Activated T-cell treated with anti-CD3 and anti-CD28 coated beads, Interleukin-2, amount 50 U/mL, for 1 hour (primary cell): ENCODE results near the gene PRKACA.
A peak's percentile ranks its signal among the peaks of the same experiment; 100 is the strongest.

Experiments used
- DNase-seq: peaks from one replicate; pipeline ENCODE4 v3.0.0-alpha.2; 2020

The PRKACA gene

DNA sequence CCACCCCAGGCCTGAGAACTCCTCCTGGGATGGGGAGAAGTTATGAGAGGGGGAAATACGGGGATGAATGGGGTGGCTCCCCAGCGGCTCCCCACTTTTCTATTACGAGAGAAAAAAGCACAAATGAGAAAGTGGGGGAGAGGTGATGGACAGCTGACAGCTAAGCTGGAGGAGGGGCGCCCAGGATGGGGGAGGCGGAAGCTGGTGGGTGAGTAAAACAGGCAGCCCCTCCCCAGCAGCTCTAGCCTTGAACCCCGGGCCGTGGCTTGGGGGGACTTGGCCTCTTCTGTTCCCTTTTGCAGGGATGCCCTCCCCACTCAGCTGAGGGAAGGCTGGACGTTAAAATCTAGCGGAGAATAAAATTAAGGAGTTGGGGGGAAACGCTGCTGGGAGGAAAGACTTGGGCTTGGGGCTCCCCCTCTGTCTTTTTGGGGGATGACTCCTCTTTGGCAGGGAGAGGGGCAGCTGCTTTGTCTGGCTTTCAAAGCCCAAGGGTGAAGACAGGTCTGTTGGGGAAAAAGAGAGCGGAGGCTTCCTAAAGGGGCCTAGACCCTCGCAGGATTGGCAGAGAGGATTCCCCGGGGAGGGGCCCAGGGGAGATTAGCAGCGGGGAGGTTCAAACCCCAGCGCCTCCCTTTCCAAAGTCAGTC, 25.6 kb downstream of the PRKACA start:
- DNase-seq: no peak

DNA sequence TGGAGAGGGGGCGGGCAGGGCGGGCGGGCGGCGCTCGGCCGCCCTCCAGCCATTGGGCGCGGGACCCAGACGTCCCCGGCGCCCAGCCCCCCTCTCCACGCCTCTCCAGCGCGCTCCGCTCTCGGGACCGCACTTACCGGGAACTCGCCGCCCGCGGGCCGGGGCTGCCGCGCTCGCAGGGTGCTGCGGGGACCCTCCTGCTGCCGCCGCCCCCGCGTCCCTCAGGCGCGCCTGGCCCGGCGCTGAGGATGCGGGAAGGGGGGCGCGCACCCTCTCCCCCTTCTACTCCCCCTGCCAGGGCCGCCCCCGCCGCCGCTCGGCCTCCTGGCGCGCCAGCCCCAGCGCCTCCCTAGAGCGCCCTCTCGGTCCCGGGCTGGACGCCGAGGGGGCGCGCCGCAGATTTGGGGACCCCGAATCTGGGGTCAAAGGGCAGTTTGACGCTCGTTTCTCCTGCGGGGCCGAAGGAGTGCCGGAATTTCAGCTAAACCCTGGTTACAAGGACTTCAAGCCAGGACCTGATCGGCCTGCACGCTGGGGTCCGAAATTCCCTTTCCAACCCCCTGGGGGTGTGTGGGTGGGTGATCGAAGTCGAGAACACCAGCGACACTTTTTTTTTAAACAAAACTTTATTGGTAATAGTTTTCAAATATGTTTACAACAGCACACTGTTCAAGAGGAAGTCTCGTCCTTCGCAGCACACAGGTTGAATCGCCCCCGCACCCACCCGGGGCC, 26.3 kb downstream of the PRKACA start:
- DNase-seq: peak; percentile 78

DNA sequence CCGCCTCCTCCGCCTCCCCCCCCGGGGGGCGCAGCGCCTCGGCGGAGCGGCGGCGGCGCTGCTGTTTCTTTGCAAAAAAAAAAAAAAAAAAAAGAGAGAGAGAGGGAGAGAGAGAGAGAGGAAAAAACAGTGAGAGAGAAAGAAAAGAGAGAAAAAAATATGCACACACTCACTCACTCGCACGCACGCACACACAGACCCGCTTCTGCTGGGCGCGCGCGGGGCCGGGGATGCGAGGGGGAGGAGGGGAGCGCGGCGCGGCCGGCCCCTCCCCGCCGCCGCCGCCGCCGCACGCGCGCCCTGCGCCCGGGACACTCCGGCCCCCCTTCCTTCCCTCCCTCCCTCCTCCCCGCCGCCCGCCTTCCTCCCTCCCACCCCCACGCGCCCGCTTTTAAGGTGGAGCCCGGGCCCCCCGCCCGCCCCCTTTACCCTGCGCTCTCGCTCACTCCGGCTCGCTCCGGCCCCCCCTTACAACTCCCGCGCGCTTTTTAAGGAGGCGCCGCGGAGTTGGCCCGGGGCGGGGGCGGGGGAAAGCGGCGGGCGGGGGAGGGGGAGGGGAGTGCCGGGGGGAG, 27.0 kb downstream of the PRKACA start, which contains the start of gene SAMD1:
Gene SAMD1 (minus strand): TSS at position 243 of the 572 bp plus-strand sequence.
- DNase-seq: peak; percentile 82

DNA sequence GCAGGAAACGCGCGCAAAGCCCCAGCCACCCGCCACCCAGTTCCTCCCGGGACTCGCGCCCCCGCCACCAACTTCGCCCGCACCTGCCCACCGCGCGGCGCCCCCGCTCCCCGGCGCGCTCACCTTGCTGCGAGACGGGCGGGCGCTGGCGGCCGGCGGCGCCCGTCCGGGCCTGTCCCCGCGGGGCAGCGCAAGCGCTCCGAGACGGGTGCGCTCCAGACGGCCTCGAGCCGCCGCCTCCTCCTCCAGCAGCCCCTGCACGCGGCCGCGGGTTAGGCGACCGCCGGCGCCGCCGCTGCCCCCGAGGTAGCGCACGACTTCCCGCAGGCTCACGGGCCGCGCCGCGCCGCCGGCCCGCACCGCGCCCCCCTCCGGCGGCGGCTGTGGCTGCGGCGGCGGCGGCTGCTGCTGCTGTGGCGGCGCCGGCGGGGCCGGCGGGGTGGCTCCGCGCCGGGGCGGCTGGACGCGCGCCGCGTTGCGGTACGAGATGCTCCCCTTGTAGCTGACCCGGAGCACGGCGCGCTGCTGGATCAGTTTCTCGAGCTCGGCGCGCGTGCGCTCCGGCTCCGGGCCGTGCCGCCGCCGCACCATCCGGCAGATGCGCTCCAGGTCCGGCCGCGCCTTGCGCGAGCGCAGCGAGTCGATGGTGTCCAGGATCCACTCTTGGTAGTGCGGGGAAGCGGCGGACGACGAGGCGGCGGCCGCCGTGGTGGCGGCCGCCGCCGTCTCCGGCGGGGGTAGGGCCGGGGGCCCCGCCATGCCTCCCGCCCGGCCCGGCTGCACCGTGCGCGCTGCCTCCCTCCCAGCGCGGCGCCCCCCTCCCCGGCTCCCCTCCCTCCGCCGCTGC, 27.7 kb downstream of the PRKACA start:
- DNase-seq: peak; percentile 71

DNA sequence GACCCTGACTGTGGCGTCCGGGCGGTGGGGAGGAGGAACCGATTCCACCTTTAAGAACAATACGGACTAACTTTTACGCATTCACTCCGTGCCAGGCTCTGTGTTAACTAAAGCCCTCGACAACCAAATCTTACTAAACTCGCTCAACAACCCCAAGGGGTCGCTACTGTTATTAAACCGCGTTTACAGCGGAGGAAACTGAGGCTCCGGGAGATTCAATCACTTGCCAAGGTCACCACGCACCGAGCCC, 28.2 kb downstream of the PRKACA start:
- no peak for DNase-seq

DNA sequence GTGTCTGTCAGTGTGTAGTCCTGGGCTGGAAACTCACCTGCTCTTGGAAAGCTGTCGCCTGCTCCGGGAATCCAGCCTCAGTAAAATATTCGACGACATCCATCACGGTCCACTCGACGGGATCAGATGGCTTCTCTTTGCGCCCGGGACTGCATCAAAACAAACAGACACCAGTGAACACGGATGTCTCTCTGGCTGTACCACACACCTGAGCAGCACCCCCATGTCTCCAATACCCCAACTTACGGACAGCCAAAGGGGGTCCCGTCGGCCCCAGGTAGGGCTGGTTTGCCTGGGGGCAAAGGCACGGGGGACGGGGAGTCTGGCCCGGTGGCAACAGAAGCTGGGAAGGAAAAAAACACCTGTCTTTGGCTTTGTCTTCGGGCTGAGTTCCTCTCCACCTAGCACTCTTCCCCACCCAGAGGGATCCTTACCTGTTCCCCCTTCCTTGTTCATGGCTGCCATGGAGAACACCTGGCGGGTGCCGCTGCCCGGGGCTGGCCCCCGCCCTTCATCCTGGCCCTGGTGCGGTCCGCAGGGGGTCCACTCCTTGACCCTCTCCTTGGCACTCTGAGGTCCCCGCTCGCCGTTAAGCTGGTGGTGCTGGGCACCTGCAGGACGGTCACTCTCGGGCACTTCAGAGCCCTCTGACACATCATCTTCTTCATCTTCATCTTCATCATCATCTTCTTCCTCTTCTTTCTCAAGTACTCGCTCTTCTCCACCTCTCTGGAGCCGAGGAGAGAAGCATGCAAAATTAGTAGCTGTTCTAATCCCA, 28.7 kb downstream of the PRKACA start:
- DNase-seq: no peak

DNA sequence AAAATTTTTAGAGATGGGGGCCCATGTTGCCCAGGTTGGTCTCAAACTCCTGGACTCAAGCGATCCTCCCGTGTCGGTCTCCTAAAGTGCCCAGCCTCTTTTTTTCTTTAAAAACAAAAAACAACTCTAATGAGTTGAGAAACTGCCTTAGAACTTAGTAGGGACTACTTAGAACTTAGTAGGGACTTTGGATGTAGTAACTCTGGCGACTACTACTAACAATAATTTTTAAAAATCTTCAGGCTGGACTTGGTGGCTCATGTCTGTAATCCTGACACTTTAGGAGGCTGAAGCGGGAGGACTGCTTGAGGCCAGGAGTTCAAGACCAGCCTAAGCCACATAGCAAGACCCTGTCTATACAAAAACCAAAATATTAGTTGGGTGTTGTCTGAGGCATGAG, 31.5 kb downstream of the PRKACA start:
- DNase-seq: no peak

DNA sequence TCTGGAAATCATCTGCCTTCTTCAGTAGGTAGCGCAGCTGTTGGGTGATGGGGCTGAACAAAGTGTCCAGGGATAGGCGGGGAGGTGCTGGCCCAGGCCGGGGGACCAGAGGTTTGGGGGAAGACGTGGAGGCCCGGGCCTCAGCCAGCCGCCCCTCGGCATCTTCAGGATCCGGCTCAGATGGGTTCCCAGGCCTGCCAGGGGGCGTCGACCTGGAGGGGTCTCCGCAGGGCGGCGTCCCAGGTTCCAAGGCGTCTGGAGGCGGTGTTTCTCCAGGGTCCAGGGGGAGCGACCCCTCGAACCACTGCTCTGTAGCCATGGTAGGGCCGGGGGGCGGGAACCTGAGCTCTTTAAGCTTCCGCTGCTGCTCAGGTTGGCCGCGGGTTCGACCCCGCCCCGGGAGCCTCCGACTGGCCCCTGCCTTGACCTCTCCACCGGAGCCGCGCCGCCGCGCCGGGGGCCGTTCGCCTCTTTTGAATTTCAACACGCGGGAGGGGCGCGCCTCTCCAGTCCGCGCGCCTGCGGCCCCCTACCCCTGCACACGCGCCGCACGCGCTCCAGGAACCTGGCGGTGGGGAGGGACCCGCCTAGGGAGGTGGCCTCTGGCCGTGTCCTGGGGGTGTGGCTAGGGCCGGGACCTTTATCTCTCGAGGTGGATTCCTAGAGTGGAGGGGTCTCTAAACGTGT, 32.1 kb downstream of the PRKACA start, which contains the start of gene C19orf67:
Gene C19orf67 (minus strand): TSS at position 475 of the 687 bp plus-strand sequence. CDS start 156 bp downstream, at position 319.
- no peak for DNase-seq

DNA sequence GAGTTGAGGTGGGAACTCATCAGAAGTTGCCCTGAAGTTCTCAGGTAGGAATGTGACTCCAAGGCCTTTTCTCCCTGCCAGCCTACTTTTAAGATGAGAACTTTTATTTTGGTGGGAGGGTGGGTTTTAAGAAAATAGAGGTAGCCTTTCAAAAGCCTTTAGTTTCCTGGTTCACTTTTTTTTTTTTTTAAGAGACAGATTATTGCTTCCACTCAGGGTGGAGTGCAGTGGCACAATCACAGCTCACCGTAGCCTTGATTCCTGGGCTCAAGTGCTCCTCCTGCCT, 34.9 kb downstream of the PRKACA start:
- no peak for DNase-seq

DNA sequence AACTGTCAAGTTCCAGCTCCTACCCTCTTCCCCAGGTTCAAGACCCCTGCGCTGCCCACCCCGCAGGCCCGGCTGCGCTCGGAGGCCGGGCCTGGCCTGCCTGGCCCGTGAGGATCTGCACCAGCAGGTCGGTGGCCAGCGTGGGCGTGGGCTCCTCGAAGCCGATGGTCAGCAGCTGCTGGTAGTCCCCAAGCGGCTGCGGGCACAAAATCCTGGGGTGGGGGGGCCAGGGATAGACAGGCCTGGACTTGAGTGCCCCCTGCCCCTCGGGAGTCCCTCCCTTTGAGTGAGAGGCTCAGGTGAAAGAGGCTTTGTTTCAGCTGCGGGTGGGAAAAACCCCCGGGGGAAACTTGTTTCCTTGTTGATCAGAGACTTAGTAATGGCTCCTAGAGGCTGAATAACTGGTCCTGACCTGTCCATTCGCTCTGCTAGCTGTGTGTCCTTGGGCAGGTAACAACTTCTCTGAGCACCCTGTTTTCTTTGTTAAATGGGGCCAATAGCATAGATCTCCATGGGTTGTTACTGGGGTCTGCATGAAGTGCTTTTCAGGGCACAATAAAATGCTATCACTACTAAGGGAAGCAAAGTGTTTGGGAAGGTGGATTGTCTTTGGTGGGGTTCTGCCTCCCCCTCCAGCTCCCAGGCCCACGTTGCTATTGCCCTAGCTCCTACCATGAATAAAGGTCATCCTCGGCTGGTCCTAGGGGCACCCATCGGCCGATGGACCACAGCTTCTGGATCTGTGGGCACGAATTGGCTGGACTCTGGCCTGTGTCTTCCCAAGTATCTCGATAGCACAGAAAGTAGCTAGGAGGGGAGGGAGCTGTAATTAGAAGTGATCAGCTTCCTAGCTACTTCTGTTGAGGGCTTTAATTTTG, 35.5 kb downstream of the PRKACA start:
- DNase-seq: no peak

DNA sequence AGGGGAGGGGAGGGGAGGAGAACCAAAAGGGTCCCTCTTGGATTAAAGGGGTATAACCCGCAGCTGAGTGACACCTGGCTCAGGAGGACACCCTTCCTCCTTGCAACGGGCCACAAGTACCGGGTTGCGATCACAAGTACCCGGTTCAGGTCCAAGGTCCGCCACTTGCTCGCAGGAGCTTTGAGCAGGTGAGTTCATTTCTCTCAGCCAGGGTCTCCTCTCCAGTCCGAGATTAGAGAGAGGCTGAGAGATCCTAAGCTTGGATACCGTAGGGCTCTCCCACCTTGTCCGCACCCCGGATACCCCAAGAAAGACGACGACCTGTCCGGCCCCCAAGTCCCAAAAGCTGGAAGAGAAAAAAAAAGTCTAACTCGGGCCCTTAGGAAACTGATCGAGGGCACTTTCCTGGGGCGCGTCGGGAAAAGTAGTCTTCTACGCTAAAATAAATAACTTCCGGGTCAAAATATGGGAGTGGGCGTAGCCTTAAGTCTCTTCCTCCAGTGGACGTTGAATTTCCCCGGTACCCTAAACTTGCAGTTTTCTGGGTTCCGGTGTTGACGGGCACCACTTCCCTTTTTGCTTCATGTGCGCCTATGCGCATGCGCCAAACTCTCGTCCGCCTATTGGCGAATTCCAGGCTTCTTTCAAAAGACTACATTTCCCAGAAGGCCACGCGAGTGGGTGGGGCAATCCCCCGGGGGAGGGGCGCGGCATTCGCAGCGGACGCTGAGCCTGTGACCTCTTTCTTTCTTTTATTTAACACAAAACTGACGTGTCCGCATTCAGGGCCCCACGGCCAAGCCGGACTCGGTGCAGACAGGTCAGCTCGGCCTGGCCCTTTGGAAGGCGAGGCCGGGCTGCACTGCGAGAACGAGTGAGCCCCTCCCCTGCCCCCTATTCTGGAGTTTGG, 36.4 kb downstream of the PRKACA start:
- peak; percentile 99 for DNase-seq

DNA sequence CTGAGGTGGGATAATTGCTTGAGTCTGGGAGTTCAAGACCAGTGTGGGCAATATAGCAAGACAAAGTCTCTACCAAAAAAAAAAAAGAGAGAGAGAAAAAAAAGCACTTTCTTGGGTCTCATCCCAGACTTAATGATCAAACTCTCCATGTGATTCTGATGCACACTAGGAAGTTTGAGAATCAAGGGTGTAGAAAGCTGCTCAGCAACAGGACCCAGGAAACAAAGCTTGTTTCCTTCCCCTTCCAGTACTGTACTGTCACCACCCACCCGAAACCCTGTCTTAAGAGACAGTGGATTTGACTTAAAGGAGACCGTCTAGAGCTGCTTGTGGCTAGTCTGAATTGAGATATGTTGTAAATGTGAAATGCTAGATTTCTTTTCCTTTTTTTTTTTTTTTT, 39.2 kb downstream of the PRKACA start:
- DNase-seq: no peak

DNA sequence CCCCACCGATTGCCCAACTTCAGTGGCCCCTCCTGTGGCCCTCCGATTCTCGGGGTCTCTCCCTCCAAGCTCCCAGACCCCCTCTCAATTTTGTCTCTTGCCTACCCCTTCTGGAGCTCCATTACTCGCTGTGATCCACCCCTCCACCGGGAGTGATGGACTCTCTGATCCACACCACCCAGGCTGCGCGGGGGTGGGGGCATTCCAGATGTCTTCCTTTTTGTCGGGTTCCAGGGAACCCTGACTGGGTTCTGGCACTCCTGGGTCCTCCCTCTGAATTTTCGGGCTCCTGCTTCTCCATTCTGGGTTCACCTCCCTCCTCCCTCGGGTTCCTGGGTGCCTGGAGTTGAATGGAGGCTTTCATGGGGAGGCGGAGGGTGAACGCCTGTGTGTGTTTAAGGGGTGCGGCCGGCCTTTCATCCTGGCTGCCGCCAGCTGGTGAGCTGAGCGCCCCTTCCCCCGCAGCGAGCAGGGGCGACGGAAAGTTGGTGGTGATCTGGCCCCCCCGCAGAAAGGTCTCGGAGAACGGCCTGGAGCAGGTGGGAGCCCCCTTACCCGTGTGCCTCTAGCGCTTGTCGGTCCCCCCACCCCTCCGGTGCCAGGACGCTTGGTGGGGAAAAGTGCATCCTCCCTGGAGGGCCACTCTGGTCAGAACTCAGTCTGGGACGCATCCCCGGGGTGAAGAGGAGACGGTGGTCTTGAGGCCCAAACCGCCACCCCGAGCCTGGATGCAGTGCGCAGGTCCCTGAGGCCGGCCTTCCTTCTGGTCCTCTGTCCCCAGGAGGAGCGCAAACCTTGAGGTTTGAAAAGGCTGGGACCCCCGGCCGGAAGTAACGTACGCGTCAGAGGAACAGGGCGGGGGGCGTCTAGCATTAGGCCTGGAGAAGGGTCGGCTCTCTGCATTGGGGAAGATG, 43.4 kb downstream of the PRKACA start:
- DNase-seq: no peak

DNA sequence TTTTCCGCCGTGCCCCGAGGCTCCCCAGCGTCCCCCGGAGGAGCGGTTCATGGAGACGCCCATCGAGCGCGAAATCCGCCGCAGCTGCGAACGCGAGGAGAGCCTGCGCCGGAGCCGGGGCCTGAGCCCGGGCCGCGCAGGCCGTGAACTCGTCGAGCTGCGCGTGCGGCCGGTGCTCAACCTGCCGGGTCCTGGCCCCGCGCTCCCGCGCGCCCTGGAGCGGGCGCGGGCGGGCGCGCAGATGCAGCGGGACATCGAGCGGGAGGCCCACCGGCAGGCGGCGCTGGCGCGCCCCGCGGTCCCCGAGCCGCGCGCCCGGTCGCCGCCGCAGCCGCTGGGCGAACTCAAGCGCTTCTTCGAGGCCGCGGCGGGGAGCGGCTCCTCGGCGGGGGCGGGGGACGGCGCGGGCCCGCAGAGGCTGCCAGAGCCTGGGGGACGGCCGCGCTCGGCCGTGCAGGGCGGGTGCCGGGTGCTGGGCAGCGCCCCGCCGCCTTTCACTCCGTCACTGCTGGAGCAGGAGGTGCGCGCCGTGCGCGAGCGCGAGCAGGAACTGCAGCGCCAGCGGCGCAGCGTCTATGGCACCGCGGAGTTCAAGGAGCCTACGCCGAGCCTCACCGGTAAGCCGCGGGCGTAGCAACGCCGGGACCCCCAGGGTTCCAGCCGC, 44.2 kb downstream of the PRKACA start:
- peak; percentile 89 for DNase-seq

DNA sequence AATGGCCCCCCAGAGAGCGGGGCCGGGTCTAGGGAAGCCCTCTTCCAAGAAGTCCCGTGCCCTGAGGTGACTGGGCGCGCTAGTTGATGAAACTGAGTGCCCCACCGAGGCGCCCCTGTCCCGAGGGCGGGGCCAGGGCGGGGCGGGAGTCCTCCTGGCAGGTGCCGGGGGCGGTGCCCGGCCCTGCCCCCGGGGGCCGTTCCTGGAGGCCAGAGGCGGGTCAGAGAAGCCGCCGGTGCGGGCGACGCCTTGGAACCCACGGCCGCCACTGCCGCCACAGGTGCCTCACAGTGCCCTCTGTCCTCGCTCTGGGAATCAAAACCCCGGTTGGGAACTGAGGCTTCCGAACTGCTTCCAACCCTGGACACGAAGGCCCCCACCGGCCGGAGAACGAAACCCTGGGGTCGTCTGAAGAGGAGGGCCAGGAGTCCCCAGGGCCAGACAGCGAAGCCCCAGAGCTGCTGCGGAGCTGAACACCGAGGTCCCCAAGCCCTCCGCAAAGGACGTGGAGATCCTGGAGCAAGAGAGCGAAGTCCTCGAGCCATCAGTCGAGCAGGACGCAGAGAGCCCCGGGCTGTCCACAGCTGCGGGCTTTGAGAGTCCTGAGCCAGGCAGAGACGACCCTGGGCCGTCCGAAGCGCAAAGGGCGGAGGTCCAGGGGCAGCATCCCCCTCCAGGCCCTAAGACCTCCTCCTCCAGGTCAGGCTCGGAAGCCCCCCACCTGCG, 44.9 kb downstream of the PRKACA start, which contains the start of gene MISP3:
Gene MISP3 (plus strand): TSS at position 252 of the 726 bp plus-strand sequence. CDS start 524 bp downstream, outside the sequence.
- DNase-seq: peak; percentile 56

DNA sequence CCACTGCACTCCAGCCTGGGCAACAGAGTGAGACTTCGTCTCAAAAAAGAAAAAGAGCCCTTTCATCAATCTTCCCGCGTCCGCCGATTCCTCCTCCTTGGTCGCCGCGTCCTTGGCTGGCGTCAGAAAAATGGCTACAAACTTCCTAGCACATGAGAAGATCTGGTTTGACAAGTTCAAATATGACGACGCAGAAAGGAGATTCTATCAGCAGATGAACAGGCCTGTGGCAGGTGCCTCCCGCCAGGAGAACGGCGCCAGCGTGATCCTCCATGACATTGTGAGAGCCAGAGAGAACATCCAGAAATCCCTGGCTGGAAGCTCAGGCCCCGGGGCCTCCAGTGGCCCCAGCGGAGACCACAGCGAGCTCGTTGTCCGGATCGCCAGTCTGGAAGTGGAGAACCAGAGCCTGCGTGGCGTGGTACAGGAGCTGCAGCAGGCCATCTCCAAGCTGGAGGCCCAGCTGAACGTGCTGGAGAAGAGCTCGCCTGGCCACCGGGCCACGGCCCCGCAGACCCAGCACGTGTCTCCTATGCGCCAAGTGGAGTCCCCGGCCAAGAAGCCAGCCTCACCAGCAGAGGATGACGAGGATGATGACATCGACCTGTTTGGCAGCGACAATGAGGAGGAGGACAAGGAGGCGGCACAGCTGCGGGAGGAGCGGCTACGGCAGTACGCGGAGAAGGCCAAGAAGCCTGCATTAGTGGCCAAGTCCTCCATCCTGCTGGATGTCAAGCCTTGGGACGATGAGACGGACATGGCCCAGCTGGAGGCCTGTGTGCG, 47.1 kb downstream of the PRKACA start:
- no peak for DNase-seq

DNA sequence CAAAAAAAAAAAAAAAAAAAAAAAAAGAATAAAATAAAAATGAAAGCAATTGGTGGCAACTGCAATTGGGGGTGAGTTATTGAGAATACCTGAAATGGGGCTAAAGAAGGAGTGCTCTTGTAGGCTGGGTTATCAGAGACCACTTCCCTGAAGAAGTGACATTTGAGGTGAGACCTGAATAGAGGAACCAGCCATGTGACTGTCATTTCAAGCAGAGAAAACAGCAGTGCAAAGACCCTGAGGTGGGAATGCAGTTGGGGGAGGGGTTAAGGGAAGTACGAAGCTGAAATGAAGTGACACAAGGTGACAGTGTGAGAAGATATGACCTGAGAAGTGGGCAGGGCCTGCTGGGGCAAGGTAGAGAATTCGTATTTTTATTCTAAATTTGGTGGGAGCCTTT, 51.4 kb downstream of the PRKACA start:
- no peak for DNase-seq
